ENCODE measurements around the gene GMEB2. TPM values are rescaled to one million over a fixed set of nuclear protein-coding genes. Genes with fewer than 3 reads are reported as not detected.

GMEB2 gene
- total RNA-seq, 3 donors from 2014 or later (not counting 1 experiment from before 2014, with no cell fraction given): 11.7 to 15.1 (median 14.6) TPM

DNA sequence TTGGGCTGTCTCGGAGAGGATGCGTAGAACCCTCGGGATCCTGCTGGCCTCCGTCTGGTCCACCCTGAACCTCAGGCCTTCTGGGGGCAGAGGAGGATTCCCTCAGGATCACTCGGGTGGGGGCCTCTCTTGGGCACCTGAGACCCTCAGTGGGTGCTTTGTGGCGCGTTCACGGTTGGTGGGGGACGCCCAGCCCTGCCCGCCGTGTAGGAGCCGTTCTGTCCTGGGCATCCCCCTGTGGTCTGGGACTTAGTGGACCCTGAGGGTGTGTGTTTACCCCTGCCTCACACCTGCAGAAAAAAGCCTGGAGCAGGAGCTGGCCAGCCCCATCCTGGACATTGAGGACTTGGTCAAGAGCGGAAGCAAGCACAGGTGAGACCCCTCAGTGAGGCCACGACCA, 38.8 kb upstream of the GMEB2 start:
- DNase-seq: no peak
- intact Hi-C loops (cut with micrococcal nuclease): no loop called here
- no peak overlapping the region for H3K27ac Mint-ChIP-seq
- H3K27me3 ChIP-seq (ENCODE audit: control insufficient read depth, insufficient read depth, low read length): no peaks in the 10 kb centered on the region
- H3K4me3 ChIP-seq (ENCODE audit: low read length): no peak overlapping the region
- TF ChIP-seq, protein P1, sequence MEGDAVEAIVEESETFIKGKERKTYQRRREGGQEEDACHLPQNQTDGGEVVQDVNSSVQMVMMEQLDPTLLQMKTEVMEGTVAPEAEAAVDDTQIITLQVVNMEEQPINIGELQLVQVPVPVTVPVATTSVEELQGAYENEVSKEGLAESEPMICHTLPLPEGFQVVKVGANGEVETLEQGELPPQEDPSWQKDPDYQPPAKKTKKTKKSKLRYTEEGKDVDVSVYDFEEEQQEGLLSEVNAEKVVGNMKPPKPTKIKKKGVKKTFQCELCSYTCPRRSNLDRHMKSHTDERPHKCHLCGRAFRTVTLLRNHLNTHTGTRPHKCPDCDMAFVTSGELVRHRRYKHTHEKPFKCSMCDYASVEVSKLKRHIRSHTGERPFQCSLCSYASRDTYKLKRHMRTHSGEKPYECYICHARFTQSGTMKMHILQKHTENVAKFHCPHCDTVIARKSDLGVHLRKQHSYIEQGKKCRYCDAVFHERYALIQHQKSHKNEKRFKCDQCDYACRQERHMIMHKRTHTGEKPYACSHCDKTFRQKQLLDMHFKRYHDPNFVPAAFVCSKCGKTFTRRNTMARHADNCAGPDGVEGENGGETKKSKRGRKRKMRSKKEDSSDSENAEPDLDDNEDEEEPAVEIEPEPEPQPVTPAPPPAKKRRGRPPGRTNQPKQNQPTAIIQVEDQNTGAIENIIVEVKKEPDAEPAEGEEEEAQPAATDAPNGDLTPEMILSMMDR (IDR thresholded peaks at IDR 0.05): no peak
- no peaks in the 10 kb centered on the region for H3K36me3 Mint-ChIP-seq
- no peaks in the 10 kb centered on the region for H3K4me1 ChIP-seq (ENCODE audit: control insufficient read depth, insufficient read depth, low read length)
- no peaks in the 10 kb centered on the region for H3K4me1 Mint-ChIP-seq
- no peaks in the 10 kb centered on the region for H3K9me3 ChIP-seq (ENCODE audit: control insufficient read depth, insufficient read depth, low read length)
- H3K27me3 Mint-ChIP-seq (ENCODE audit: low read depth in 2 of 2): no peaks in the 10 kb centered on the region
- peaks cover 17% of the 10 kb centered on the region for H3K36me3 ChIP-seq (ENCODE audit: control insufficient read depth, insufficient read depth, low read length)
- H3K4me3 Mint-ChIP-seq: no peak overlapping the region
- no peak overlapping the region for H3K27ac ChIP-seq (ENCODE audit: low read length)
- no peak for ATAC-seq
- H3K9me3 Mint-ChIP-seq: no peaks in the 10 kb centered on the region
- WGBS (ENCODE audit: insufficient coverage): 97% methylated on average over 14 of the region's 14 CpGs

DNA sequence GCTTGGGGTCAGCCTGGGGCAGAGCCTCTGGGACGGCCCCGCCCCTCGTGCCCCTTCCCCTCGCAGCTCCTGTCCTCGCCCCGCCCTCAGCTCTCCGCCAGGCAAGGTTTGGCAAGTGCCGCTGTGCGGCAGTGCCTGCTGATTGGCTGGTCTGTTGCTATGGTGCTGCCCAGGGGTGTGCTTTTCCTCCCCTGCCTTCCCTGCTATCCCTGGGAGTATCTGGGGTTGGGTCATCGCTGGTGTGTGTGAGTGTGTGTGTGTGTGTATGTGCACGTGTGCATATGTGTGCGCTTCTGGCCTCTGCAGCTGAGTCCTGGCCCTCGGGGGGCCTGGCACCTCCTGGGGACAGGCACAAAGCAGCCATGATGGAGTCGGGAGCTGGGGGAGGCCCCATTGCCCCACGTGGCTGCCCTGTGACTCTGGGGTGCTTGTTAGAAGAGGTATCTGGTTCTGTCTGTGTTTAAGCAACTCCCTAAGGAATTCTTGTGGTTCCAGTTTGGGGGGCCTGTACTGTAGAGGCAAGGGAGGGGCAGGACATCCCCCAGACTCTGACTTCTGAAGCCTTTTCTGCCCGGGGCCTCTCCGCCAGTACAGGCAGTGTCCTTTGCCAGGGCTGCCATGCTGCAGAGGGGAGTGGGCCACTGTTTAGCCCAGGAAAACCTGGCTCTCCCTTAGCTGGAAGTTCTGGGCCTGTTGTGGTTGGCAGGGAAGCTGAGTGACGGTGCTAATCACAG, 38.1 kb upstream of the GMEB2 start:
- TF ChIP-seq, protein P1 (IDR thresholded peaks at IDR 0.05): no peak
- ATAC-seq (no peak), DNase-seq (no peak)
- Mint-ChIP-seq H3K27ac (no peak overlapping the region), H3K4me3 (no peak overlapping the region), H3K9me3 (no peaks in the 10 kb centered on the region), H3K36me3 (no peaks in the 10 kb centered on the region), H3K4me1 (no peaks in the 10 kb centered on the region), H3K27me3 (ENCODE audit: low read depth in 2 of 2) (no peaks in the 10 kb centered on the region)
- Histone ChIP-seq H3K27me3 (ENCODE audit: control insufficient read depth, insufficient read depth, low read length) (no peaks in the 10 kb centered on the region), H3K9me3 (ENCODE audit: control insufficient read depth, insufficient read depth, low read length) (no peaks in the 10 kb centered on the region), H3K36me3 (ENCODE audit: control insufficient read depth, insufficient read depth, low read length) (peaks cover 17% of the 10 kb centered on the region), H3K4me1 (ENCODE audit: control insufficient read depth, insufficient read depth, low read length) (no peaks in the 10 kb centered on the region), H3K4me3 (ENCODE audit: low read length) (no peak overlapping the region), H3K27ac (ENCODE audit: low read length) (no peak overlapping the region)
- 91% methylated on average over 18 of the region's 18 CpGs for WGBS (ENCODE audit: insufficient coverage)
- intact Hi-C loops (cut with micrococcal nuclease): no loop called here

DNA sequence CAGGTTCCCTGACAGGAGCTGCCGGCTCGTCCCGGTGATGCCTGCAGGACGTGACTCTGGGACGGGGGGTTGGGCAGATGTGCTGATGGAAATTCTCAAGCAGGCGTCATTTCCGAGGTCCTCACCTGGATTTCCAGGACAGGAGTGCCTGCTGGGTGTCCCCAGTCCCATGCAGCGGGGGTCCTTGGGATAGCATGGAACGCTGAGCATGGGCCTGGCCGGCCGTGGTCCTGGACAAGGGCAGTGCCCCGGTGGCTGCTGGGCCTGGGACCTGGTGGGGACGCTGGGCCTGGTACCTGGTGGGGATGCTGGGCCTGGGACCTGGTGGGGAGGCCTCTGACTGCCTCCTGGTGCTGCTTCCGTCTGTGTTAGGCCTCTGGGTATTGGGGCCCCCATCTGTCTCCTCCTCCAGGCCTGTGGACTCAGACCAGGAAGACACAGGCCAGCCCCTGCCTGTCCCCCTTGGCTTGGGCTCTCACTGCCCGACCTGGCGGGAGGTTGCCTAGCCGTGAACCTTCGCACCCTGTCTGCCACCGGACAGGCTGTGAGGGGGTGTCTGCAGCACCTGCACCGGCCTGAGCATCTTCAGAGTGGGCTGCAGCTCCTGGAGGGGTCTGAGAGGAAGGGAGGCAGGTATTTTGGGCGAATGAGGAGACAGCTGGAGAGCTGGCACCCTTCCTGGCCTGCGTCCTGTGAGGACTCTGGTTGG, 37.4 kb upstream of the GMEB2 start:
- TF ChIP-seq, protein P1 (IDR thresholded peaks at IDR 0.05): no peak
- Mint-ChIP-seq H3K4me3 (no peak overlapping the region), H3K36me3 (no peaks in the 10 kb centered on the region), H3K27me3 (ENCODE audit: low read depth in 2 of 2) (no peaks in the 10 kb centered on the region), H3K9me3 (no peaks in the 10 kb centered on the region), H3K4me1 (peaks cover 5 to 6% of the 10 kb centered on the region in 2 donors), H3K27ac (no peak overlapping the region)
- 96% methylated on average over 22 of the region's 22 CpGs for WGBS (ENCODE audit: insufficient coverage)
- intact Hi-C loops (cut with micrococcal nuclease): no loop called here
- Histone ChIP-seq H3K4me3 (ENCODE audit: low read length) (no peak overlapping the region), H3K4me1 (ENCODE audit: control insufficient read depth, insufficient read depth, low read length) (peaks cover 2% of the 10 kb centered on the region), H3K27ac (ENCODE audit: low read length) (no peak overlapping the region), H3K27me3 (ENCODE audit: control insufficient read depth, insufficient read depth, low read length) (no peaks in the 10 kb centered on the region), H3K9me3 (ENCODE audit: control insufficient read depth, insufficient read depth, low read length) (no peaks in the 10 kb centered on the region), H3K36me3 (ENCODE audit: control insufficient read depth, insufficient read depth, low read length) (peaks cover 17% of the 10 kb centered on the region)
- DNase-seq (no peak), ATAC-seq (no peak)

Data from natural killer cell (primary cell).